ENCODE measurements around the gene PRDM16. TPM values are rescaled to one million over a fixed set of nuclear protein-coding genes. Genes with fewer than 3 reads are reported as not detected.
A peak's percentile ranks its signal among the peaks of the same experiment; 100 is the strongest.

The PRDM16 gene
- polyA plus RNA-seq, 3 donors: not detected

- Histone ChIP-seq H3K79me2 (ENCODE audit: insufficient read depth, low read length) (no peaks in the 10 kb centered on the region), H4K20me1 (ENCODE audit: insufficient read depth, low read length) (no peaks in the 10 kb centered on the region), H3K4me1 (ENCODE audit: control insufficient read depth in 1 of 2, insufficient read depth in 2 of 2, low read length in 2 of 2) (no peaks in the 10 kb centered on the region), H2AFZ (ENCODE audit: insufficient read depth, low read depth, low read length, poor library complexity, severe bottlenecking) (no peak overlapping the region), H3K4me2 (replicated peaks; ENCODE audit: extremely low read depth, low read length, poor library complexity, severe bottlenecking) (no peak overlapping the region), H3K36me3 (replicated peaks in 1 of 2; ENCODE audit: control insufficient read depth in 1 of 2, insufficient read depth in 2 of 2, low read length in 2 of 2) (no peaks in the 10 kb centered on the region), H3K9ac (ENCODE audit: insufficient read depth, low read length, poor library complexity, severe bottlenecking) (no peak overlapping the region), H3K27me3 (ENCODE audit: control insufficient read depth in 2 of 2, insufficient read depth in 2 of 2, low read length in 2 of 2) (no peaks in the 10 kb centered on the region), H3K27ac (ENCODE audit: low read depth in 1 of 2, low read length in 2 of 2) (no peak overlapping the region), H3K4me3 (replicated peaks in 1 of 3; ENCODE audit: low read depth in 2 of 3, low read length in 3 of 3) (no peak overlapping the region), H3K9me3 (replicated peaks in 1 of 2; ENCODE audit: control insufficient read depth in 1 of 2, insufficient read depth in 1 of 2, low read length in 2 of 2) (no peaks in the 10 kb centered on the region)
- Mint-ChIP-seq H3K27me3 (ENCODE audit: low read depth in 3 of 3) (peaks cover 0 to 3% (median 3%) of the 10 kb centered on the region in 3 donors), H3K4me3 (no peak overlapping the region), H3K27ac (peak overlapping the region in 1 of 7 donors; percentile 50), H3K4me1 (no peaks in the 10 kb centered on the region), H3K36me3 (no peaks in the 10 kb centered on the region), H3K9me3 (no peaks in the 10 kb centered on the region)
- intact Hi-C loops (cut with micrococcal nuclease): no loop called here
- TF ChIP-seq CTCF (IDR thresholded peaks at IDR 0.05): no peak
- 93% methylated on average over 13 of the region's 14 CpGs for WGBS (ENCODE audit: insufficient coverage)
- no peak for DNase-seq
Measured at GRCh38 chr1:3382326-3383057, 313.5 kb downstream of the PRDM16 start.

- peaks cover 0 to 5% (median 3%) of the 10 kb centered on the region in 3 donors for H3K27me3 Mint-ChIP-seq (ENCODE audit: low read depth in 3 of 3)
- no peaks in the 10 kb centered on the region for H3K9me3 ChIP-seq (replicated peaks in 1 of 2; ENCODE audit: control insufficient read depth in 1 of 2, insufficient read depth in 1 of 2, low read length in 2 of 2)
- no peaks in the 10 kb centered on the region for H3K4me1 Mint-ChIP-seq
- no peak overlapping the region for H3K27ac ChIP-seq (ENCODE audit: low read depth in 1 of 2, low read length in 2 of 2)
- WGBS (ENCODE audit: insufficient coverage): 92% methylated on average over 5 of the region's 5 CpGs
- no peaks in the 10 kb centered on the region for H3K9me3 Mint-ChIP-seq
- DNase-seq: no peak
- H3K9ac ChIP-seq (ENCODE audit: insufficient read depth, low read length, poor library complexity, severe bottlenecking): no peak overlapping the region
- TF ChIP-seq CTCF (IDR thresholded peaks at IDR 0.05): no peak
- no peaks in the 10 kb centered on the region for H3K36me3 ChIP-seq (replicated peaks in 1 of 2; ENCODE audit: control insufficient read depth in 1 of 2, insufficient read depth in 2 of 2, low read length in 2 of 2)
- no peaks in the 10 kb centered on the region for H3K27me3 ChIP-seq (ENCODE audit: control insufficient read depth in 2 of 2, insufficient read depth in 2 of 2, low read length in 2 of 2)
- H3K79me2 ChIP-seq (ENCODE audit: insufficient read depth, low read length): no peaks in the 10 kb centered on the region
- no peaks in the 10 kb centered on the region for H3K36me3 Mint-ChIP-seq
- no peak overlapping the region for H3K4me3 Mint-ChIP-seq
- no peak overlapping the region for H3K4me2 ChIP-seq (replicated peaks; ENCODE audit: extremely low read depth, low read length, poor library complexity, severe bottlenecking)
- H3K27ac Mint-ChIP-seq: no peak overlapping the region
- no peak overlapping the region for H3K4me3 ChIP-seq (replicated peaks in 1 of 3; ENCODE audit: low read depth in 2 of 3, low read length in 3 of 3)
- H2AFZ ChIP-seq (ENCODE audit: insufficient read depth, low read depth, low read length, poor library complexity, severe bottlenecking): no peak overlapping the region
- intact Hi-C loops (cut with micrococcal nuclease): no loop called here
- H4K20me1 ChIP-seq (ENCODE audit: insufficient read depth, low read length): no peaks in the 10 kb centered on the region
- no peaks in the 10 kb centered on the region for H3K4me1 ChIP-seq (ENCODE audit: control insufficient read depth in 1 of 2, insufficient read depth in 2 of 2, low read length in 2 of 2)
Measured at GRCh38 chr1:3383679-3384078, 314.7 kb downstream of the PRDM16 start.

Data from CD14-positive monocyte (primary cell).